ENCODE measurements around the gene KIF27.
"Not testable (repeated sequence)": the region's sequence is repeated elsewhere in the genome, so short reads cannot be mapped to it uniquely, and the experiment has no call there.

Gene KIF27

DNA sequence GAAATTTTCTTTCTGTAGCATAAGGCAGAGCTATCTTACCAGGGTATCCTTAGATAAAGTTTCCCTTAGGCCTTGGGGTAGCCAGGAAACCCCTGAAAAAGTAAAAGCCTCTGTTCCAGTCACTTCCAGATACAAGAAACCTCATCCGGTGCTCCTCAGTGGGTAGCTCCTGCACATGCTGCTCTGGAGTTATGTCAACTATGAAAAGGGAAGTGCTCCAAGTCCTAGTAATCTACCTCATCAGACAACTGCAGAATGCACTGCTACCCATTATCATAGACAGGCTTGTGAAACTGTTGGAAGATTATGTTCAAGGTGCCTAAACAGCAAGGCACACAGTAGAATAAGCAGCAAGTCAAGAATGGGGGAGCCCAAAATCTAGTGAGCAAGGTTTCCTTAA is 112.0 kb downstream of the KIF27 start:
- DNase-seq, result not testable (repeated sequence)

DNA sequence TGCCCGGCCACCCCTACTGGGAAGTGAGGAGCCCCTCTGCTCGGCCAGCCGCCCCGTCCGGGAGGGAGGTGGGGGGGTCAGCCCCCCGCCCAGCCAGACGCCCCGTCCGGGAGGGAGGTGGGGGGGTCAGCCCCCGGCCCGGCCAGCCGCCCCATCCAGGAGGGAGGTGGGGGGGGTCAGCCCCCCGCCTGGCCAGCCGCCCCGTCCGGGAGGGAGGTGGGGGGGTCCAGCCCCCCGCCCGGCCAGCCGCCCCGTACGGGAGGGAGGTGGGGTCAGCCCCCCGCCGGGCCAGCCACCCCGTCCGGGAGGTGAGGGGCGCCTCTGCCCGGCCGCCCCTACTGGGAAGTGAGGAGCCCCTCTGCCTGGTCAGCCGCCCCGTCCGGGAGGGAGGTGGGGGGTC is 116.8 kb downstream of the KIF27 start:
- not testable (repeated sequence) for DNase-seq

DNA sequence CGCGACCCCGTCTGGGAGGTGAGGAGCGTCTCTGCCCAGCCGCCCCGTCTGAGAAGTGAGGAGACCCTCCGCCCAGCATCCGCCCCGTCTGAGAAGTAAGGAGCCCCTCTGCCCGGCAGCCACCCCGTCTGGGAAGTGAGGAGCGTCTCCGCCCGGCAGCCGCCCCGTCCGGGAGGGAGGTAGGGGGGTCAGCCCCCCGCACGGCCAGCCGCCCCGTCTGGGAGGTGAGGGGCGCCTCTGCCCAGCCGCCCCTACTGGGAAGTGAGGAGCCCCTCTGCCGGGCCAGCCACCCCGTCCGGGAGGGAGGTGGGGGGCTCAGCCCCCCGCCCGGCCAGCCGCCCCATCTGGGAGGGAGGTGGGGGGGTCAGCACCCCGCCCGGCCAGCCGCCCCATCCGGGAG is 117.3 kb downstream of the KIF27 start:
- DNase-seq, result not testable (repeated sequence)

DNA sequence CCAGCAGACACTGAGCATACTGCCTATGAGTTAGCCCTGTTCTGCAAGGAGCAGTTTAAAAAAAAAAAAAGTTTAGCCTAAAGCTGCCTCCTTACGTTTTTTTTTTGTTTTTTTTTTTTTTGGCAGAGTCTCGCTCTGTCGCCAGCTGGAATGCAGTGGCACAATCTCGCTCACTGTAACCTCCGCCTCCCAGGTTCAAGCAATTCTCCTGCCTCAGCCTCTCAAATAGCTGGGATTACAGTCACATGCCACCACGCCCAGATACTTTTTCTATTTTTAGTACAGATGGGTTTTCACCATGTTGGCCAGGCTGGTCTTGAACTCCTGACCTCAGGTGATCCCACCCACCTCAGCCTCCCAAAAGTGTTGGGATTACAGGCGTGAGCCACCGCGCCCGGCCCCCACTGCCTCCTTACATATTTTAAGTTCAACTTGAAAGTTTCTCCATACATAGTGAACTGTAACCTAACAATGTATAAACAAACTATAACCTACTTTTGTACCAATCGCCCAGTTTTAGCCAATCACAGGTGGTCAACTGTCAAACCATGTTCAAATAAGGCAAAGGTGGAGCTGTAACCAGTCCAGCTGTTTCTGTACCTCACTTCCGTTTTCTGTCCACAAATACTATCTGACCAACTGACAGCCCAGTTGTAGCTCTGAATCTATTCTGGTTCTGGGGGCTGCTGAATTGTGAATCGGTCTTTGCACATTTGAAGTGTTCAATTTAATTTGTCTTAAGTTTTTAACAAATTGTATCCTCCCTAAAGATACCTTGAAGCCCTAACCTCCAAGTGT is 120.8 kb downstream of the KIF27 start:
- DNase-seq, result no peak

DNA sequence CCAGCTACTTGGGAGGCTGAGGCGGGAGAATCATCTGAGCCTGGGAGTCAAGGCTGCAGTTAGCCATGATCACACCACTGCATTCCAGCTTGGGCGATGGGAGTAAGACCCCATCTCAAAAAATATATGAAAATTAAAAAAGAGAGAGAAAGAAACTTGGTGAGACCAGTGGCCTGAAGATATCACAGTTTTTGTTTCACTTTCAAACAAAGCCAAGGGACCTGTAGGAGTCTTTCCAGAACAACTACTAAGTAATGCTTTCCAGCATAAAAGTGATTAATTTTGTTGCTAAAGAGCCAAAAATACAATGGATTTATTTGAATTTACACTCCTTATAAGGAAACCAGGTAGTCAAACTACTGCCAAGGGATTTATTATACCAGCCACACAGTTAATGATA is 127.2 kb downstream of the KIF27 start:
- no peak for DNase-seq

DNA sequence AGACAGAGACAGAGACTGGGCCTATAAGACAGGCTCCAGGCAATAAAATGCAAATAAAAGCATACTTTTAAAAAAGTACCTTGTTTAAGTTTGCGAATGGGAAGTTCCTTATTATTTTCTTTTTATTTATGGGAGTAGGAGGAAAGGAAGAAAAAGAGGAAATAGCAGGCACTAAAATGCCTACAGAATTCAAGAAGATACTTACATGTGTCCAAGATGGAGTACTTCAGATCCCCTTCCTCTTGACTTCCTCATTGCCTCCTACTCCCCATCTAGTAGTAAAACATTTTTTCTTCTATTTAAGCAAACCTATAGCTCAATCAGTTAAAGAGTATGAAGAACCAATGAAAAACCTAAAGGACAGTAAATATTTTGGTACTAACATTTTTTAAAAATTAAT is 128.5 kb downstream of the KIF27 start:
- DNase-seq, result no peak
